Activated CD8-positive, alpha-beta memory T cell treated with anti-CD3 and anti-CD28 coated beads for 1 hour (primary cell): Measurements from ENCODE around the gene SLC30A9.

Source experiments
- DNase-seq, 2 donors: peaks; one replicate each; pipeline ENCODE4 v3.0.0-alpha.2; 2020; ENCODE audit warnings: low read depth in 1 of 2; ENCODE audit errors: extremely low read depth in 1 of 2

The SLC30A9 gene

GRCh38 chr4:42132099-42132498 is 141.8 kb downstream of the SLC30A9 start:
- no peak for DNase-seq

- DNase-seq: no peak
Measured at GRCh38 chr4:42133006-42133405, 142.7 kb downstream of the SLC30A9 start.

- no peak for DNase-seq
Measured at GRCh38 chr4:42136371-42136770, 146.0 kb downstream of the SLC30A9 start.
